HG03432 (cell line): ENCODE data around the gene NATD1.

Source experiments
- ATAC-seq: cut with Tn5 transposase; IDR thresholded peaks from one replicate; pipeline ENCODE4 v1.9.1; 2021; ENCODE audit warnings: mild to moderate bottlenecking, moderate library complexity; ENCODE audit not compliant: unreplicated experiment

Gene NATD1

DNA sequence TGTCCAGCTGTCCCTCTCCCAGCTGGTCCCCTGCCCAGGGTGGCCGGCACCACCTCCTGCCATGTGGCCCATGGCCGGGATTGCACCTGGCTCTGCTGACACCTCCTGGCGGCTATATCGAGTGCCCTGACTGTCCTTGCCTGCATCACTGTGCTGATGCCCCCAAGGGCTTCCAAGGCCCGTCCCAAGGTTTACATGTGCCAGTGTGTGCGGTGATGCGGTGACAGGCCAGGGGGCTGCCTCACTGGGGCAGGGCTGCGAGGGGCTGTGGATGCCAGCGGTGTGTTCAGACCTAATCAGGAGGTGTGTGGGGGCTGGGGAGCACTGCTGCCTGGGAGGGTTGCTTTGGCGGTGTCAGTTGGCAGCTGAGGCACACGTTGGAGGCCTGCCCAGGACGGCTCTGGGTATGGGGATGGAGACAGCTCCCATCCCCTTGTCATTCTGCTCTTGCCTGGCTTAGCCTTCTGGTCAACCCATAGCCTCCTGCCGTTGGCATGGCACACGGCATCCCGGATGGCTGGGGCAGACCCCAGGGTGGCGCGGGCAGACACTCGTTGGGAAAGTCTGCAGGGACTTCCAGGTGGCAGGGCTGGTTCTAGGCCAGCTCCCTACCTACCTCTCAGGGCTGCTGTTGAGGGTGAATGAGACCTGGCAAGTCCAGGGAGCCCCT lies 36.8 kb upstream of the NATD1 start:
- no peak for ATAC-seq

DNA sequence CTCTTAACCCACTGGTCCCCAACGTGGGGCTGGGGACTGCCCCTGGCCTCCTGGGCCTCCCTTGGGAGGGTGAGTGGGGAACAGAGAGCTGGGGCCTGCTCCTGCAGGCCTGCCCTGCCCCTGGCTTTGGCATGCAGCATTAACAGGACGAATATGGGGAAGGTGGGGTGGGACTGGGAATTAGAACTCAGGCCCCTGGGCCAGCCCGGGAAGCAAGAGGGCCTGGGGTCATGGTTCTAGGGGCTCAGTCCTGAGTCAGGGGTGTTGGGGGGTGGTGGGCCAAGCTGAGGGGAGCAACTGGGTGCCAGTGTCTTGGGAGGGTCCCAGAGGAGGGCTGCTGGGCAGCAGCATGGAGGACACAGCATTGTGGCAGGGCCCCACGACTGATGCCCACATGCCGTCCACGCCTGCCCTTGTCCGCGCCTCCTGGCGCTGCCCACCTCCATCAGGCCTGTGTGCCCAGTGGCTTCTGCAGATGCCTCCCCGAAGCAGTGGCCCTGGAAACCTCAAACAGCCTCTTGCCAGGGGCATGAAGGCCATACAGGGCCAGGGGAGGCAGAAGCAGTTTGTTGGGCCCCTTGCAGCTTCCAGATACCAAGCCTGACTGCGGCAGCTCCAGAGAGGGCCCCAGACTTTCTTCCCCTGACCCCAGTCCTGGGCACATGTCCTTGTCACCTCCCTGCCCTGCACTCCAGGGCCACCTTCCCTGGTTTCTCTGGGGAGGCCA lies 36.1 kb upstream of the NATD1 start:
- ATAC-seq: no peak

- ATAC-seq: peak; percentile 10
Measured at GRCh38 chr17:21288571-21289017, 35.4 kb upstream of the NATD1 start.

- peak; percentile 41 for ATAC-seq
Measured at GRCh38 chr17:21287703-21288449, 34.7 kb upstream of the NATD1 start.

DNA sequence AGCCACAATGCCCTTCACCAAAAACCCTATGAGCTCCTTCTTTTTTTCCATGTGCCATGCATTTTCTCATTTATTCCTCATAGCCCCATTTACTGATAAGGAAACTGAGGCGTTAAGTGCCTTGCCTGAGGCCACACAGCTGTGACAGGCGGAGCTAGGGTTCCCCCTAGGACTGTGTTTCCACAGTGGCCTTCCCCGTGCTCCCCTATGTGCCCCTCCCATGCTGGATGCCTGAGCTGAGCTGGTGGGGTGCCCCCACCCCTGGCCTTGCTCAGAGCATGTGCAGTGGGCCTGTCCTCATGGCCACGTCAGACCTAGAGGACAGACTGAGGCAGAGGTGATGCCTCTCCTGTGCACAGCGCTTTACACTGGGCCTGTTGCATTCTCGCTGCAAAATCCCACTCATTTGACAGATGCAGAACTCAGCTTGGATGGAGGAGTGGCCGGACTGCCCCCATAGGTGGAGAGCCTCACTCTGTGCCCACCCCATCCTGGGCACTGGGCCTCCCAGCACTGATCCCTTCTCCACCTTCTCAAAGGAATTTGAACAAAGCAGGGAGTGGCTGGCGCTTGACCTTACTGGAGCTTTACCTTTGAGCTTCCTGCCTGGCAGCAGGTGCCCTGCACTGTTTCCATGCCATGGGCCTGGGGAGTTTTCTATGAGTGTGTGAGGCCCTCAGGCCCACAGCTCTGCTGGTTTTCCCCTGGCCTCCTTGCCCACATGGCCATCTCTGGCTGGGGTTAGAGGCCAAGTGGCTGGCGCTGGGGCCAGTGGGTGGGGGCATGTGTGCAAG lies 33.9 kb upstream of the NATD1 start:
- no peak for ATAC-seq

- no peak for ATAC-seq
Measured at GRCh38 chr17:21286066-21286770, 33.0 kb upstream of the NATD1 start.

- no peak for ATAC-seq
Measured at GRCh38 chr17:21285164-21286065, 32.2 kb upstream of the NATD1 start.

DNA sequence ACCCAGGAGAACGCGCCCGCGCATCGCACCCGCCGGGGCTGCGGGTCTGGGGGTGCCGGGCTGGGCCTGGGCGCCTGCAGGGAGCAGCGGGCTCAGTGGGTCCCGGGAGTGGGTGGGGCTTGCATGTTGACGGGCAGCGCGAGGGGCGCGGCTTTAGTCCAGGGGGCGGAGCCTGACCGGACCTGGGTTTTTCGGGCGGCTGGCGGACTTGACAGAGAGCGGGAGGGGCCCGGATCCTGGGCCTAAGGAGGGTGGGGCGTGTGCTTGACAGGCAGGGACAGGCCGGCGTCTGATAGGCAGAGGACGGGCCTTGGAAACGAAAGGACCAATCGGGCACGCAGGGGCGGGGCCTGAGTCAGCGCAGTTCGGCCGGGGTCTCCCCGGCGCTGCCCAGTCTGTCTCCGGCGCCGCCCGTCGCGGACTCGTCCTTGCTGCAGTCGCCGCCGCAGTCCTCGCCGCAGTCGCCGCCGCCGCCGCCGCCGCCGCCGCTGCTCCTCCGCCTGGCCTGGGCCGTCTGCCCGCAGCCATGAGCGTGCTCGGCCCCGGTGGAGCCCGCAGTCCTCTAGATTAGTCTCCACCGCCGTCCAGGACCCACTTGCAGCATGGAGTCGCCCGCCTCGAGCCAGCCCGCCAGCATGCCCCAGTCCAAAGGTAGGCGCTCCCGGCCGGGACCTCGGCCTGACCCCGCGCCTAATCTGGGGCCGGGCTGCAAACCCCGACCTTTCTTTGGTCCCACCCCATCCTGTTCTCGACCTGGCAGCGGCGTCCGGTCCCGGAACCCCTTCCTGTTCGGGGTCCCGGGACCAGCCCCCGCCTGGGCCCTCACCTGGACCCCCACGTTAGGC lies 31.3 kb upstream of the NATD1 start, which contains the start of gene MAP2K3:
TSS of gene MAP2K3 (plus strand) at position 393 of the 845 bp plus-strand sequence. CDS start at position 603, 210 bp downstream.
- ATAC-seq: peak; percentile 75

GRCh38 chr17:21283482-21284318 lies 30.5 kb upstream of the NATD1 start:
- ATAC-seq: peak; percentile 11

DNA sequence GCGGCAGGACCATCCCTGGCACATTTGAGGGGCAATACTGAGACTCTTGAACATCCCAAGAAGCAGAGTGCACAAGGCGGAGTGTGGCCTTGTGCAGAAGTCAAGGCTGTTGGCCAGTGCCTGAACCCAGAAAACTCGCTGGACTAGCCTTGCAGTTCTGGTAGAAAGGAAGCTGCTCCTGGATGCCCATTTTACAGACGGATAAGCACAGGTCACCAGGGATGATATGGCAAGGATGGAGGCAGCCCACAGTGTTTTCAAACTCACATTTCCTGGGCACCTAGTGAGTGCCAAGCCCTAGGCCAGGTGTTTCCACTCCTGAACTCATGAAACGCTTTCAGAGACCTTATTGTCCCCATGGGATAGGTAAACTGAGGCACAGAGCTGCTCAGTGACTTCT lies 29.6 kb upstream of the NATD1 start:
- ATAC-seq: no peak

- ATAC-seq: no peak
Measured at GRCh38 chr17:21282231-21282630, 29.0 kb upstream of the NATD1 start.

DNA sequence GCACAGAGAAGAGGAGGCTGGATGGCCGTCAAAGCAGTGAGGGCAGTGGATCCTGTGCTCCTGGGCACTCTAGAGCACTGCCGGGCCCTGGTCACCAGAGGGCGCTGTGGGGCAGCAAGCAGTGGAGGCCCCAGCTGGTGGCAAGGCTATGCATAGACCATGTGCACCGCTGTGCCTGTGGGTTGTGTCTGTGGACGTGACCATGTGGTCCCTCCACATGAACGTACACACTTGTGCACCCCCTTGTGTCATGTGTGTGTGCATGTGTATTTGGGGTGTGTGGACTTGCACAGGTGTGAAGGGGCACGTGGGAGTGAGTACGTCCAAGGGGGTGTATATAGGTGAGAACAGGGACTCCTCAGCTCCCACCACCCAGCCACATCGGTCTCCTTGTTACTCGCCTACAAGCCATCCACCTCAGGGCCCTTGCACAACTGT lies 26.9 kb upstream of the NATD1 start:
- ATAC-seq: peak; percentile 26

- ATAC-seq: no peak
Measured at GRCh38 chr17:21279582-21279981, 26.4 kb upstream of the NATD1 start.

DNA sequence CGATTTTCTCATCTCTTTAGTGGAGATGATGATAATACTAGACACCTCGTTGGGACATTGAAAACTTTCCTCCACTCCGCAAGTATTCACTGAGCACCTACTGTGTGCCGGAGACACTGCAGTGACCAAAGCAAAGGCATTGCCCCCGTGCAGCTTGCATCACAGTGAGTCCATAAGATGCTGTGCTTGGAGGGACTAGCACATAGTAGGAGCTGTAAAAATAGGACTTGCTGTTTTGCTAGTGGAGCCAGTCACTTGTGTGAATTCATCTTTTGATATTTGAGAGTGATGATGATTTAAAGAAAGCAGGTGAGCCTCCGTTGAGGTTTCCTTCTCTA lies 26.0 kb upstream of the NATD1 start:
- no peak for ATAC-seq

DNA sequence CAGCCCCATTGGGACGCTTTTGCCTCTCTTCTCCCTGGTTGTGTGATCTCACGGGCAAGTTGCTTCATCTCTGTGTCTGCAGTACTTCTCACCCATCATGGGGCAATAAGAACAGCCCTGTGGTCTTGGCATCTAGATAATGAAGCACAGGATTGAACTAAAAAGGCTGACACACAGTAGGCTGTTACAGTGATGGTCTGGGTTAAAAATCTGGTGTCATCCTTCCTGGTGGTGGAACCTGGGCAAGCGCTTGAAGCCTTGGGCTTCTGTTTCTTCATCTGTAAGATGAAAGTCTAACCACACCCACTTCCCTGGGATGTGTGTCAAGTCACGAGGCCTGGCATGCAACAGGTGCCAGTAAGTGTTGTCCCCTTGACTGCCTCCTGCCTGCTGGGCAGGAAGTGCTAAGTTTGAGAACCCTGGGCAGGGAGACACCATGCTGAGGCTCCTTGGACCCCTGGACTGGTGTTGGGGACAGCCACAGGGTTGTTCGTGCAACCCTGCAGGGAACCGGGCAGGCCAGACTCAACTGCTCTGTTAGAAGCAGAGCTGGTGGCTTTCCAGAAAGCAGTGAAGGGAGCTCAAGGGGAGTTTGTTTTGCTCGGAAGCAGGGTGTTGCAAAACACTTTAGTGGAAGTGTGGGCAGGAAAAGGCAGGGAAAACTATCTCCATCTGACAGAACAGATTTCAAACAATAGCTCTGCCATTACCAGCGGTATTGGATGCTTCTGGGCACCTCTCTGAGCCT lies 25.4 kb upstream of the NATD1 start:
- ATAC-seq: no peak

GRCh38 chr17:21277332-21277731 lies 24.1 kb upstream of the NATD1 start:
- no peak for ATAC-seq

DNA sequence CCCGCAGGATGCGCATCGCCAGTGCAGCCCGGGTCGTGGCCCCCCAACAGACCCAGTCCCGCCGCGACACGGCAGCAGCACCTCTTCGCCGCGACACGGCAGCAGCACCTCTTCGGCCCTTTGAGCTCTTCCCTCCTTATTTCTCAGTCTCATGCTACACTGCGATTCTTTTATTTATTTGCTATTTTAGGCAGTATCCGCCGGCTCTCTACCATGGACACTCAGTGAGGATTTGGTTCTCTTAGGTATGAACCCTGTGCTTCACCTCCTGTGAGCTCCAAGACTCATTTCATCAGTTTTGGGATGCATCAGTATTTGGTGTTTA lies 23.0 kb upstream of the NATD1 start:
- no peak for ATAC-seq
